Heart left ventricle (tissue), 13 donors: ENCODE measurements around the gene CCDC33.

Experiments used
- CTCF ChIP-seq, 12 donors: fragments of 200-600 bp; sonication (generic) in 4 of 12; IDR thresholded peaks; one replicate each; pipeline versions ENCODE4 v1.5.0 to v1.8.0; 2018 to 2022; ENCODE audit warnings: antibody characterized with exemption in 12 of 12, mild to moderate bottlenecking in 5 of 12
- POLR2A ChIP-seq, 2 donors: fragments of 450-650 bp; IDR thresholded peaks; one replicate each; pipeline ENCODE4 v1.6.1; 2017; ENCODE audit warnings: antibody characterized with exemption in 2 of 2, mild to moderate bottlenecking in 2 of 2, moderate library complexity in 2 of 2
- donor health status: ischemic (EF 13 %, LVEDD 7.1; RV severe dilation, severe dysfunction).
- donor health status: DM: no; HTN: yes; CAD: no.
- donor health status: DM: no; HTN: no; CAD: no.
- donor health status: ischemic (EF 25% LVEDD 6.9; RV normal size, moderate dysfunction).
- donor health status: ischemic (EF 25% LVEDD 5.7; RV mildly dilated, moderate dysfunction).
- donor health status: ischemic (EF 35%, LVEDD 5.7; RV mildly dilated, moderate dysfunction).
- donor health status: nonischemic (EF 11% LVEDD 7.7; RV severe dilation, severe dysfunction).
- donor health status: DM: yes; HTN: yes; CAD: no.
- donor health status: PGD.
- donor health status: ischemic (EF 29% LVEDD 5.4; RV normal size, mild dysfunction).
- donor health status: nonischemic (EF 23%, LVEDD 6.1; RV moderate dilation, normal function).

GRCh38 chr15:74215958-74216357 is 20.2 kb upstream of the CCDC33 start:
- TF ChIP-seq CTCF (IDR thresholded peaks at IDR 0.05), result no peak
- TF ChIP-seq POLR2A (IDR thresholded peaks at IDR 0.05), result no peak
